Prostate gland (tissue), 2 donors: Measurements from ENCODE around the gene PDZD4. TPM values are rescaled to one million over a fixed set of nuclear protein-coding genes. Genes with fewer than 3 reads are reported as not detected.

Experiments used
- DNase-seq: peaks from one replicate; pipeline ENCODE4 v3.0.0-alpha.2; 2019; ENCODE audit warnings: low spot score
- H3K27ac ChIP-seq, 2 donors: fragments of 200-600 bp; sonication (generic); 2 replicates each; pipeline ENCODE4 v1.5.1; 2017 to 2019
- H3K27me3 ChIP-seq: fragments of 200-600 bp; sonication (generic); replicated peaks from 2 replicates; pipeline ENCODE4 v1.5.1; 2019; ENCODE audit not compliant: insufficient read depth
- H3K36me3 ChIP-seq, 2 donors: fragments of 200-600 bp; sonication (generic); 1 replicate in 1 of 2; 2 replicates in 1 of 2; pipeline versions ENCODE4 v1.5.1 to v1.8.1; 2017 to 2019
- H3K4me1 ChIP-seq: fragments of 200-600 bp; sonication (generic); replicated peaks from 2 replicates; pipeline ENCODE4 v1.5.1; 2019
- H3K4me3 ChIP-seq, 2 donors: fragments of 200-600 bp; sonication (generic); 2 replicates each; pipeline ENCODE4 v1.5.1; 2017 to 2019
- H3K9me3 ChIP-seq: fragments of 200-600 bp; sonication (generic); 2 replicates; pipeline ENCODE4 v1.5.1; 2017
- POLR2A ChIP-seq: fragments of 450-650 bp; IDR thresholded peaks from one replicate; pipeline ENCODE4 v1.6.1; 2016; ENCODE audit warnings: antibody characterized with exemption, mild to moderate bottlenecking
- POLR2AphosphoS5 ChIP-seq: sonication (generic); formaldehyde crosslinking; IDR thresholded peaks from one replicate; pipeline ENCODE4 v1.6.1; 2017; ENCODE audit warnings: antibody characterized with exemption
- WGBS: methylation state at CpG from one replicate; pipeline ENCODE4 v1.1.5; 2018; 5-methylcytosine and 5-hydroxymethylcytosine counted together
- intact Hi-C: fragments of 100-400 bp; cut with DNase I; formaldehyde crosslinking; loops from one replicate; pipeline ENCODE4 v1.14.2; 2022
- total RNA-seq, 2 donors: library from RNA; depleted of rRNA; stranded (reverse); fragments of >200 nt; gene quantifications; one replicate each; pipeline ENCODE4 v1.1.0, GENCODE V29; 2016
- TF ChIP-seq, protein P1 (sequence below), 4 experiments: fragments of 200-600 bp in 2 of 4; fragments of 450-650 bp in 2 of 4; sonication (generic) in 2 of 4; IDR thresholded peaks; 1 replicate in 3 of 4; 2 replicates in 1 of 4; pipeline ENCODE4 v1.5.1; 2016 to 2019; ENCODE audit warnings: antibody characterized with exemption in 4 of 4, mild to moderate bottlenecking in 2 of 4, moderate library complexity in 2 of 4

PDZD4 gene
- total RNA-seq, 2 donors from 2014 or later = 7.2 to 16.8 TPM

DNA sequence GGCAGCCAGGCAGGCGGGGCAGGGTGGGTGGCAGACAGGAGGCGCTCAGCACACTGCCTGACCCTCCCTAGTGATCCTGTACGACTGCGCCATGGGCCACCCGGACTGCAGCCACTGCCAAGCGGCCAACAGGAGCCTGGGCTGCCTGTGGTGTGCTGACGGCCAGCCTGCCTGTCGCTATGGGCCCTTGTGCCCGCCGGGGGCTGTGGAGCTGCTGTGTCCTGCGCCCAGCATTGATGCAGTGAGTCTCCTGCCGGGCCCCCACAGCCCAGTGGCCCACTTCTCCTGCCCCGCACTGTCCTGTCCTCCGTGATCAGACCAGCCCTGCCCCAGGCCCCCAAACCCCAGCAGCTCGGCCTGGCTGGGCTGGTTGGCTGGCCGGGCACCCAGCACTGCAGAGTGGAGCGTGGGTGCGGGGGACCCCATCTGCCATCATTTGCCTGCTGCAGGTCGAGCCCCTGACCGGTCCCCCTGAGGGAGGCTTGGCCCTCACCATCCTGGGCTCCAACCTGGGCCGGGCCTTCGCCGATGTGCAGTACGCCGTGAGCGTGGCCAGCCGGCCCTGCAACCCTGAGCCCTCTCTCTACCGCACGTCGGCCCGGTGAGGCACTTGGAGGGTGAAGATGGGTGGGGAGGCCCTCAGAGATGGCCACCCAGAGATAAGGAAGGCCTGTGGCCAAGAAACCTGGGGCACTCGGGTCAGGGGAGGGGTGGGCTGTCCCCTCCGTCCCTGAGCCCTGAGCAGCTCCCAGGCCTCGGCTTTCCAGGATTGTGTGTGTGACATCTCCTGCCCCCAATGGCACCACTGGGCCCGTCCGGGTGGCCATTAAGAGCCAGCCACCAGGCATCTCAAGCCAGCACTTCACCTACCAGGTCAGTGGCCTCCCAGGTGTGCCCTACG is 58.7 kb downstream of the PDZD4 start:
- intact Hi-C loops = no loop called here
- no peak overlapping the region for H3K4me3 ChIP-seq
- no peak overlapping the region for H3K27ac ChIP-seq
- no peaks in the 10 kb centered on the region for H3K4me1 ChIP-seq
- H3K36me3 ChIP-seq = no peaks in the 10 kb centered on the region
- 89% methylated on average over 18 of the region's 37 CpGs for WGBS
- DNase-seq = no peak
- no peak for TF ChIP-seq POLR2A
- no peak for TF ChIP-seq POLR2AphosphoS5
- H3K27me3 ChIP-seq = no peaks in the 10 kb centered on the region
- H3K9me3 ChIP-seq = no peaks in the 10 kb centered on the region

DNA sequence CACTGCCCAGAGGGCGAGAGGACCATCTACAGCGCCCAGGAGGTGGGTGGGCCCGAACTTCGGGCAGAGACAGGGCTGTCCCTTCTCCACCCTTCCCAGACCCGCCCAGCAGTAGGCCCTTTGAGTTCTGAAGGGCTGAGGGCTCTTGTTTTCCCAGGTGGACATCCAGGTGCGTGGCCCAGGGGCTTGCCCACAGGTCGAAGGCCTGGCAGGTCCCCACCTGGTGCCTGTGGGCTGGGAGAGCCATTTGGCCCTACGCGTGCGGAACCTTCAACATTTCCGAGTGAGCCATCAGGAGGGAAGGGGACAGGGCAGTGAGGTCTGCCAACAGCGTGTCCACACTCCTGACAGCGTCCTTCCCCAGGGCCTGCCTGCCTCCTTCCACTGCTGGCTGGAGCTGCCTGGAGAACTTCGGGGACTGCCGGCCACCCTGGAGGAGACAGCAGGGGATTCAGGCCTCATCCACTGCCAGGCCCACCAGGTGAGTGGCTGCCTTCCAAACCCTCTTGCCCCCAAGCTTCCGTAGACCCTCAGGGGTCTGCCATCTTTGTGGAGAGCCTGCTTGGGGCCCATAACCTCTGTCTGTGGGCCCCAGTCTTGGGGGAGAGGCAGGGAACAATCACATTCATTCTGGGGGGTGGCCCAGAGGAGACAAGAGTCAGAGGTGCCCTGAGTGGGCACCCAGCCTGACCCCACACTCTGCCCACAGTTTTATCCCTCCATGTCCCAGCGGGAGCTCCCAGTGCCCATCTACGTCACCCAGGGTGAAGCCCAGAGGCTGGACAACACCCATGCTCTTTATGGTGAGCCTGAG is 59.5 kb downstream of the PDZD4 start:
- no peak overlapping the region for H3K4me3 ChIP-seq
- no peaks in the 10 kb centered on the region for H3K4me1 ChIP-seq
- TF ChIP-seq, protein P1, sequence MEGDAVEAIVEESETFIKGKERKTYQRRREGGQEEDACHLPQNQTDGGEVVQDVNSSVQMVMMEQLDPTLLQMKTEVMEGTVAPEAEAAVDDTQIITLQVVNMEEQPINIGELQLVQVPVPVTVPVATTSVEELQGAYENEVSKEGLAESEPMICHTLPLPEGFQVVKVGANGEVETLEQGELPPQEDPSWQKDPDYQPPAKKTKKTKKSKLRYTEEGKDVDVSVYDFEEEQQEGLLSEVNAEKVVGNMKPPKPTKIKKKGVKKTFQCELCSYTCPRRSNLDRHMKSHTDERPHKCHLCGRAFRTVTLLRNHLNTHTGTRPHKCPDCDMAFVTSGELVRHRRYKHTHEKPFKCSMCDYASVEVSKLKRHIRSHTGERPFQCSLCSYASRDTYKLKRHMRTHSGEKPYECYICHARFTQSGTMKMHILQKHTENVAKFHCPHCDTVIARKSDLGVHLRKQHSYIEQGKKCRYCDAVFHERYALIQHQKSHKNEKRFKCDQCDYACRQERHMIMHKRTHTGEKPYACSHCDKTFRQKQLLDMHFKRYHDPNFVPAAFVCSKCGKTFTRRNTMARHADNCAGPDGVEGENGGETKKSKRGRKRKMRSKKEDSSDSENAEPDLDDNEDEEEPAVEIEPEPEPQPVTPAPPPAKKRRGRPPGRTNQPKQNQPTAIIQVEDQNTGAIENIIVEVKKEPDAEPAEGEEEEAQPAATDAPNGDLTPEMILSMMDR (IDR thresholded peaks at IDR 0.05) = no peak
- TF ChIP-seq POLR2AphosphoS5 = no peak
- TF ChIP-seq POLR2A = no peak
- H3K9me3 ChIP-seq = no peaks in the 10 kb centered on the region
- WGBS = 86% methylated on average over 14 of the region's 18 CpGs
- intact Hi-C loops = no loop called here
- H3K36me3 ChIP-seq = no peaks in the 10 kb centered on the region
- no peaks in the 10 kb centered on the region for H3K27me3 ChIP-seq
- no peak overlapping the region for H3K27ac ChIP-seq
- DNase-seq = no peak

- 80% methylated on average over 15 of the region's 25 CpGs for WGBS
- intact Hi-C loops = no loop called here
Measured at GRCh38 chrX:153769865-153770600, 60.3 kb downstream of the PDZD4 start.

DNA sequence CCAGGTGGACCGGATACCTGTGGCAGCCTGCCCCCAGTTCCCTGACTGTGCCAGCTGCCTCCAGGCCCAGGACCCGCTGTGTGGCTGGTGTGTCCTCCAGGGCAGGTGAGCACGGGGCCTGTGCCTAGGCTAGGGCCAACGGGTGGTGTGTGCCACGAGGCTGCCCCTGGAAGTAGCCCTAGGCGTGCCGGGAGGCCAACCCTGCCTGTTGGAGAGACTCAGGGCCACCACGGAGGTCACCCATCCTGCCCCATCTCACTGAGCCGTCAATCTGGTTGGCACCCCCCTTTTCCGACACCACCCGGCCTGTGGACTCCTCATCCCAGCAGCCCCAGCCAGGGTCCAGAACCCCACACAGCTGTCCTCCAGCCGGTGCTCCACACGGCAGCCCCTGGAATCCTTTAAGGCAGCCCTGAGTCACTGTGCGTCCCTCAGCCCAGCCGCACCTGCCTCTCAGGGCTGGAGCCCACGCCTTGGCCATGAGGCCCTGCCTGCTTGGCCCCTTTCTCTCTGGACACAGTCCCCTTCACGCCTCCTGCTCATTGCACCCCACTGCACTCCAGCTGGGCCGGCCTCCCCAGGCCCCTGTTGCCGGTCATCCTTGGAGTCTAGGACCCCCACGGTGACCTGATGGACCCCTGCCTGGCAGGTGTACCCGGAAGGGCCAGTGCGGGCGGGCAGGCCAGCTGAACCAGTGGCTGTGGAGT is 61.0 kb downstream of the PDZD4 start:
- WGBS = 85% methylated on average over 5 of the region's 23 CpGs
- Histone ChIP-seq H3K4me3 (no peak overlapping the region), H3K9me3 (no peaks in the 10 kb centered on the region), H3K27me3 (no peaks in the 10 kb centered on the region), H3K27ac (no peak overlapping the region), H3K36me3 (no peaks in the 10 kb centered on the region), H3K4me1 (no peaks in the 10 kb centered on the region)
- DNase-seq = no peak
- TF ChIP-seq POLR2A = no peak
- TF ChIP-seq, protein P1 (IDR thresholded peaks at IDR 0.05) = no peak
- no peak for TF ChIP-seq POLR2AphosphoS5
- intact Hi-C loops = no loop called here

More at GRCh38 chrX:153769865-153770600, 60.3 kb downstream of the PDZD4 start:
- Histone ChIP-seq H3K4me3 (no peak overlapping the region), H3K27ac (no peak overlapping the region), H3K36me3 (no peaks in the 10 kb centered on the region), H3K9me3 (no peaks in the 10 kb centered on the region), H3K27me3 (no peaks in the 10 kb centered on the region), H3K4me1 (no peaks in the 10 kb centered on the region)
- DNase-seq = no peak
- TF ChIP-seq POLR2AphosphoS5 (no peak), POLR2A (no peak)
- TF ChIP-seq, protein P1 (IDR thresholded peaks at IDR 0.05) = no peak
